ENCODE data around the gene RTTN. TPM values are rescaled to one million over a fixed set of nuclear protein-coding genes. Genes with fewer than 3 reads are reported as not detected.

The RTTN gene
- total RNA-seq, 2 donors from 2014 or later, result 13.0 to 20.1 TPM

DNA sequence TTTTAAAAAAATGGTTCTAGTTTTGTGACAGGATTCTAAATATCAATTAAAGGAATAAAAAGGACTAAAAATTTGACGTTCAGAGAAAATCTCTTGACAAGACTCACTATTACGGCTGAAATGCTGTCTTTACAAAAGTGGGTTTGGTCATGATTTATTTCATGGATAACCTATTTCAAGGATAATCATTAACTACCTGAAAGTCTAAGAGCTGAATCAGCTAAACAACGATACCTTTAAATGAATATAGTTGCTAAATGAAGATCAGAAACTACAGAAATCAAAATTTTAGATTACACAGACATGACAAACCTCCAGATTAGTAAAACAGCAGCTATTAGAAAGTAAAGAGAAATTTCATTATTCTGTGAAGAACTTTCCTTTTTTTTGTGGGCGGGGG is 35.7 kb downstream of the RTTN start:
- Histone ChIP-seq H3K27me3 (no peaks in the 10 kb centered on the region), H3K4me1 (no peaks in the 10 kb centered on the region), H3K4me3 (no peak overlapping the region), H3K36me3 (replicated peaks in 1 of 2; ENCODE audit: insufficient read depth in 1 of 2, low read depth in 2 of 2) (no peaks in the 10 kb centered on the region), H3K27ac (no peak overlapping the region), H3K9me3 (no peaks in the 10 kb centered on the region)
- DNase-seq (no peak), ATAC-seq (no peak)
- intact Hi-C loops (cut with DNase I), result no loop called here
- no peak for TF ChIP-seq POLR2A (IDR thresholded peaks at IDR 0.05)
- TF ChIP-seq, protein P1, sequence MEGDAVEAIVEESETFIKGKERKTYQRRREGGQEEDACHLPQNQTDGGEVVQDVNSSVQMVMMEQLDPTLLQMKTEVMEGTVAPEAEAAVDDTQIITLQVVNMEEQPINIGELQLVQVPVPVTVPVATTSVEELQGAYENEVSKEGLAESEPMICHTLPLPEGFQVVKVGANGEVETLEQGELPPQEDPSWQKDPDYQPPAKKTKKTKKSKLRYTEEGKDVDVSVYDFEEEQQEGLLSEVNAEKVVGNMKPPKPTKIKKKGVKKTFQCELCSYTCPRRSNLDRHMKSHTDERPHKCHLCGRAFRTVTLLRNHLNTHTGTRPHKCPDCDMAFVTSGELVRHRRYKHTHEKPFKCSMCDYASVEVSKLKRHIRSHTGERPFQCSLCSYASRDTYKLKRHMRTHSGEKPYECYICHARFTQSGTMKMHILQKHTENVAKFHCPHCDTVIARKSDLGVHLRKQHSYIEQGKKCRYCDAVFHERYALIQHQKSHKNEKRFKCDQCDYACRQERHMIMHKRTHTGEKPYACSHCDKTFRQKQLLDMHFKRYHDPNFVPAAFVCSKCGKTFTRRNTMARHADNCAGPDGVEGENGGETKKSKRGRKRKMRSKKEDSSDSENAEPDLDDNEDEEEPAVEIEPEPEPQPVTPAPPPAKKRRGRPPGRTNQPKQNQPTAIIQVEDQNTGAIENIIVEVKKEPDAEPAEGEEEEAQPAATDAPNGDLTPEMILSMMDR (IDR thresholded peaks at IDR 0.05), result no peak
- WGBS, 2 donors, result 50 to 54% methylated on average over 4 of the region's 4 CpGs

DNA sequence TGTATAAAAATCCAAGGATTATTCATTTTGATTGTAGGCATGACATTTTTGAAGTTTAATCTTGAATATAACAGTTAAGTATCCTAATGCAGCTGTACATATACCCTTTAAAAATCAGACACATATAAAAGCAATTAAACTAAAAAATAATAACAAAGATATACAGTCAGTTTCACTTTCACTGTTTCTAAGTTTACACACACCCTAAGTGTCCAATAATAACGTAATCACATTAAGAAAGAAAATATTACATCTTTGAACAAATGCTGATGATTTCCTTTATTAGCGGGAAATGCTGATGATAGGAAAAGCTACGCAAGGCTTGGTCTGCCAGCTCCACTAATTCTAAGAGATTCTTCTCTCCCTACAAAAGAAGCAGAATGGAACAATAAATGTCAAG is 38.8 kb downstream of the RTTN start:
- H3K36me3 ChIP-seq (replicated peaks in 1 of 2; ENCODE audit: insufficient read depth in 1 of 2, low read depth in 2 of 2), result peaks cover 0 to 2% of the 10 kb centered on the region in 2 donors
- TF ChIP-seq, protein P1 (IDR thresholded peaks at IDR 0.05), result no peak
- TF ChIP-seq POLR2A (IDR thresholded peaks at IDR 0.05), result no peak
- ATAC-seq (no peak), DNase-seq (no peak)
- H3K9me3 ChIP-seq, result no peaks in the 10 kb centered on the region
- H3K4me3 ChIP-seq, result no peak overlapping the region
- no peaks in the 10 kb centered on the region for H3K4me1 ChIP-seq
- H3K27ac ChIP-seq, result no peak overlapping the region
- 83 to 88% methylated on average over 3 of the region's 3 CpGs for WGBS, 2 donors
- intact Hi-C loops (cut with DNase I), result no loop called here
- no peaks in the 10 kb centered on the region for H3K27me3 ChIP-seq

DNA sequence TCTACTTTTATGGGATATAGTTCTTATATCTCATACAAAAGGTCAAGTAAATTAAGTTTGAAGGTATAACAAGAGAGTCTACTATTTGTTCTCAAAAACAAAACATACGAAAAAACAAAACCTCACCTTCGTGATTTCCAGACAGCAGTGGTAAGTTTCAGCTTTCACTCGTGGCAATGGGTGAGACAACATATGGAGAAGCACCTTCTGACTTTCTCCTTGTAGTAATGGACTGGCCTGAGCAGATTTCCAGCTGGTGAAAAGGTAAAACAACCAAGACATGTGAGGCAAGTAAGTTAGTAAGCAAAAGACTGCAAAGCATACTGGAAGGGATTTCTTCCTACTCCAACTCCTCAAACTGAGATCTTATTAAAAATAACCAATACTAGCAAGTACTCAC is 39.6 kb downstream of the RTTN start:
- no peaks in the 10 kb centered on the region for H3K9me3 ChIP-seq
- ATAC-seq (no peak), DNase-seq (no peak)
- no peak overlapping the region for H3K27ac ChIP-seq
- intact Hi-C loops (cut with DNase I), result no loop called here
- H3K4me3 ChIP-seq, result no peak overlapping the region
- H3K4me1 ChIP-seq, result no peaks in the 10 kb centered on the region
- 73 to 83% methylated on average over 3 of the region's 3 CpGs for WGBS, 2 donors
- H3K36me3 ChIP-seq (replicated peaks in 1 of 2; ENCODE audit: insufficient read depth in 1 of 2, low read depth in 2 of 2), result peaks cover 0 to 2% of the 10 kb centered on the region in 2 donors
- TF ChIP-seq POLR2A (IDR thresholded peaks at IDR 0.05), result no peak
- TF ChIP-seq, protein P1 (IDR thresholded peaks at IDR 0.05), result no peak
- H3K27me3 ChIP-seq, result no peaks in the 10 kb centered on the region

DNA sequence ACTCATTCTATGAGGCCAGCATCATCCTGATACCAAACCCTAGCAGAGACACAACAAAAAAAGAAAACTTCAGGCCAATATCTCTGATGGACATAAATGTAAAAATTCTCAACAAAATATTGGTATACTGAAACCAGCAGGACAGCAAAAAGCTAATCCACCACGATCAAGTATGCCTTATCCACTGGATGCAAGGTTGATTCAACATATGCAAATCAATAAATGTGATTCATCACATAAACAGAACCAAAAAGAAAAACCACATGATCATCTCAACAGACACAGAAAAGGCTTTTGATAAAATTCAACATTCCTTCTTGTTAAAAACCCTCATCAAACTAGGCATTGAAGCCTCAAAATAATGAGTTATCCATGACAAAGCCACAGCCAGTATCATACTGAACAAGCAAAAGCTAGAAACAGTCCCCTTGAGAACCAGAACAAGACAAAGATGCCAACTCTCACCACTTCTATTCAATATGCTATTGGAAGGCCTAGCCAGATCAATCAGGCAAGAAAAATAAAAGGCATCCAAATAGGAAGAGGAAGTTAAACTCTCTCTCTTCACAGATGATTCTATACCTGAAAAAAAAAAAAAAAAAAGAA is 45.3 kb downstream of the RTTN start:
- TF ChIP-seq, protein P1 (IDR thresholded peaks at IDR 0.05), result no peak
- TF ChIP-seq POLR2A (IDR thresholded peaks at IDR 0.05), result no peak
- ATAC-seq (no peak), DNase-seq (no peak)
- Histone ChIP-seq H3K36me3 (replicated peaks in 1 of 2; ENCODE audit: insufficient read depth in 1 of 2, low read depth in 2 of 2) (peaks cover 0 to 2% of the 10 kb centered on the region in 2 donors), H3K4me3 (no peak overlapping the region), H3K4me1 (no peaks in the 10 kb centered on the region), H3K27ac (no peak overlapping the region), H3K27me3 (no peaks in the 10 kb centered on the region), H3K9me3 (no peaks in the 10 kb centered on the region)
- WGBS, 2 donors, result 82 to 97% methylated on average over 1 of the region's 1 CpG
- intact Hi-C loops (cut with DNase I), result no loop called here

Data from body of pancreas (tissue), 4 donors.